C4-2B (cell line): Measurements from ENCODE around the gene RRBP1.
A peak's percentile ranks its signal among the peaks of the same experiment; 100 is the strongest.

ENCODE experiments used
- H3K27ac ChIP-seq: fragments of 450-650 bp; 2 replicates; pipeline ENCODE4 v1.5.1; 2017
- CTCF ChIP-seq: fragments of 450-650 bp; conservative IDR thresholded peaks from 2 replicates; pipeline ENCODE4 v1.5.1; 2017; ENCODE audit warnings: mild to moderate bottlenecking
- ZFX ChIP-seq: fragments of 450-650 bp; IDR thresholded peaks from 2 replicates; pipeline ENCODE4 v1.6.1; 2017

The RRBP1 gene

GRCh38 chr20:17648315-17648646 is 33.8 kb downstream of the RRBP1 start:
- H3K27ac ChIP-seq: no peak overlapping the region
- TF ChIP-seq ZFX: no peak
- no peak for TF ChIP-seq CTCF

- no peak for TF ChIP-seq CTCF
- TF ChIP-seq ZFX: no peak
- no peak overlapping the region; the same call in 1 of the 2 replicates for H3K27ac ChIP-seq
These were observed 34.4 kb downstream of the RRBP1 start for GRCh38 chr20:17647391-17648314.

GRCh38 chr20:17646961-17647301 is 35.1 kb downstream of the RRBP1 start:
- peak overlapping the region; percentile 40 for H3K27ac ChIP-seq
- TF ChIP-seq CTCF (no peak), ZFX (no peak)

GRCh38 chr20:17646209-17646960 is 35.7 kb downstream of the RRBP1 start:
- H3K27ac ChIP-seq: peak overlapping the region; percentile 40
- TF ChIP-seq CTCF: no peak
- no peak for TF ChIP-seq ZFX

- peak overlapping the region; percentile 40 for H3K27ac ChIP-seq
- TF ChIP-seq CTCF (no peak), ZFX (no peak)
These were observed 36.4 kb downstream of the RRBP1 start for GRCh38 chr20:17645546-17646208.

- no peak overlapping the region for H3K27ac ChIP-seq
- no peak for TF ChIP-seq CTCF
- TF ChIP-seq ZFX: no peak
These were observed 37.0 kb downstream of the RRBP1 start for GRCh38 chr20:17645010-17645409.

GRCh38 chr20:17644451-17644850 is 37.6 kb downstream of the RRBP1 start:
- TF ChIP-seq CTCF (no peak), ZFX (no peak)
- H3K27ac ChIP-seq: no peak overlapping the region
